ENCODE data around the gene ARL5C.
"Not testable (repeated sequence)": the region's sequence is repeated elsewhere in the genome, so short reads cannot be mapped to it uniquely, and the experiment has no call there.

The ARL5C gene

DNA sequence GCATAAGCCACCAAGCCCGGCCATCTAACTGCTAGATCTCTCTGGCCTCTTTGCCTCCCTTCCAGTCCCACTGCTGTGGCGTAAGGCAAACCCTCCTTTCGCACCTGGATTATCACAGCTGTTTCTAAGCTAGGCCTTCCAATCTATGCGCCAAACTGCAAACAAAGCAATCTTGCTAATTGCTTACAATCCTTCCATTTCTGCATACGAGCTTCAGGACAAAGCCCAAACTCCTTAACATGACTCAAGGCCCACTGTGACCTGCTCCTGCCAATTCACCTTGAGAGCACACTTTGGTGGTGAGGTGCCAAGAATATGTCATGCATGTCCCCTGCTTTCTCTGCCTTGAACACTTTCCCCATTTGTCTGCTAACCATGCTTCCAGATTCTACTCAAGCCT, 6.0 kb upstream of the ARL5C start:
- TF ChIP-seq CTCF (conservative IDR thresholded peaks at IDR 0.05): no peak
- no peak overlapping the region for H3K27ac ChIP-seq

GRCh38 chr17:39170558-39170957, 4.6 kb upstream of the ARL5C start:
- no peak for TF ChIP-seq CTCF (conservative IDR thresholded peaks at IDR 0.05)
- no peak overlapping the region for H3K27ac ChIP-seq

- TF ChIP-seq CTCF (conservative IDR thresholded peaks at IDR 0.05): no peak
- H3K27ac ChIP-seq: no peak overlapping the region
Observed at GRCh38 chr17:39170109-39170508, 4.1 kb upstream of the ARL5C start.

DNA sequence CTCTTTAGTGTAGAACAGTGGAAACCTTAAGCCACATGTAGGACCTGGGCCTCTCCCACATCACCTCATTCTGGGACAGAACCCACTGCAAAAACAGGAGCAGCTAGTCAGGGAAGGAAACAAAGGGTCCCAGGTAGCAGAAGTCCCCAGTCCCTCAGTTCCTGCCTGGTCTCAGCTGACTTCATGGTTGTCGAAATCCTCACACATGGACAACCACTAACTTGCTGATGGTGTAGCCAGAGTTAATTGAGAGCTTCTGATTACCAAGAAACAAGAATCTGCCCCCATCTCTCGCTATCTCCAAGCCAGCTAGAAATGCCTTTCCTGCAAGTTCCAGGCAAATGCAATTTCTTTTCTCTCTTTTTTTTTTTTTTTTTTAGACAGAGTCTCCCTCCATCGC, 3.6 kb upstream of the ARL5C start:
- no peak for TF ChIP-seq CTCF (conservative IDR thresholded peaks at IDR 0.05)
- H3K27ac ChIP-seq: no peak overlapping the region

GRCh38 chr17:39169101-39169500, 3.1 kb upstream of the ARL5C start:
- TF ChIP-seq CTCF (conservative IDR thresholded peaks at IDR 0.05): no peak
- H3K27ac ChIP-seq: no peak overlapping the region

GRCh38 chr17:39168503-39168902, 2.5 kb upstream of the ARL5C start:
- not testable (repeated sequence) for H3K27ac ChIP-seq

DNA sequence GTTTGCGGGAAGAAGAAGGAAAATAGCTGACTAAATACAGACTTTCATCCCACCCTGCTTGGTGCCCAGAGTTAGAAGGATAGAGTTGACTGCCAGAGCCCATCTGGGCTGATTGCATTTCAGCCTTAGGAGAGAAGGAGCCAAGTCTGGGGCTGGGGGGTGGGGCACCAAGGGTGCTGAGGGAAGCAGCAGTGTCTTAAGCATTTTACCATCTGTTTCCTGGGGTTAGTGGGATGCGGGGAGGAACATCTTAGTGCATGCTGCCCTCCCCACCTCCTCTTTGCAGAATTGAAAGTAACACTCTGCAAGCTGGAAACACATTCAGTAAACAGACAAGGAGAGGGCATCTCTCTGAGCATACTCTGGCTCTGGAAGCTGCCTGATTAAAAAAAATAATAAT, 1.5 kb upstream of the ARL5C start:
- no peak for TF ChIP-seq CTCF (conservative IDR thresholded peaks at IDR 0.05)
- H3K27ac ChIP-seq: no peak overlapping the region

GRCh38 chr17:39166437-39167335, 725 bp upstream of the ARL5C start:
- TF ChIP-seq CTCF (conservative IDR thresholded peaks at IDR 0.05): no peak
- H3K27ac ChIP-seq: no peak overlapping the region

All from VCaP (cell line).